ENCODE measurements around the gene AUTS2.

The AUTS2 gene

DNA sequence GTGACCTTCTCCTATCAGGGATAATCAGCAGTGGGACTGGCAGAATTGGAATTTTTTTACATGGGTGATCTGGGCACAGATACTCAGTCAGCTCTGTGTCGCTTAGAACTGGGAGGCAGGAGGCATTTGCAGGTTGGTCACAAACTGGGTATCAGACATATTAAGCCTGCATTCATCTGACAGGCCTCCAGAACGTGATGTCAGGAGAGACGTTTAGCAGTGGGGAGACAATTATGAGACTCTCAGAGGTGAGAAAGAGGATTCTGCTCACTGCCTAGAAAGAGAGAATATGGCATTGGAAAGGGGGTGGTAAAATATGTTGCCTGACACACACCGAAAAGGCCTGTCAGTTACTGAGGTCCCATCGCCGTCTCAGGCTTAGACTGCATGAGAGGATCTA lies 816.1 kb downstream of the AUTS2 start:
- no peak for DNase-seq (ENCODE audit: low read depth in 3 of 3)

DNA sequence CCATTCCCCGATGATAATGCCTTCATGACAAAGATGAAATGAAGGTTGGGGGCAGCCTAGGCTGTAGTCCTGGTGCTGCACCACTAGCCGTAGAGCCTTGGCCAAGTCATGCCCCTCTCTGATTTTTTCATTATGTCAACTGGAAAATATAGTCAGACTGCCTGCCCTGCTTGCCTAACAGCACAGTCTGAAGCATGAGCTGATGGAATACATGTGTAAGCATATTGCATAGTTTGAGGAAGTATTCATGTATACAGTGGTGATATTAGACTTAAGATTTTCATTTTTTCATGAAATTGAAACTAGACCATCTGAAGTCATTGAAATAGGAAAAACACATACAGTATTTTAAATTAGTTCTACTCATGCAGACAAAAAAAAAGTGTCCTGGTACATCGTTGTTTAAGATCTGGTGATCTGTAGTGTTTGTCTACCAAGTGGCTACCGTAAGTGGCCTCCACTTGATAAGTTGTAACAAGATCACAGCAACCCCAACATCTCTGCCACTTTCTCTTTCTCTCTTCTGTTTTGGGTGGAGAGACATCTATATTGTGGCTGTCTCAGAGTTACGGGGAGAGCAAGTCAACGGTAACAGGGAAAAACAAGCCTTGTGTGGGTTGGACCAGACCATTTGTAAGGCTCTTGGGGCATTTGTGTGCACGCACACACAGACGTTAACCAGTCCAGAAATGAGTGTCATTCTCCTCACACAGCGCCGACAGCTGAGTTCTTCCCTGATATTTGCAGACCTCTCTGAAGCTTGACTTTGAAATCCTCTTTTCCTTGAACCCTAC lies 817.1 kb downstream of the AUTS2 start:
- DNase-seq (ENCODE audit: low read depth in 3 of 3) = no peak

DNA sequence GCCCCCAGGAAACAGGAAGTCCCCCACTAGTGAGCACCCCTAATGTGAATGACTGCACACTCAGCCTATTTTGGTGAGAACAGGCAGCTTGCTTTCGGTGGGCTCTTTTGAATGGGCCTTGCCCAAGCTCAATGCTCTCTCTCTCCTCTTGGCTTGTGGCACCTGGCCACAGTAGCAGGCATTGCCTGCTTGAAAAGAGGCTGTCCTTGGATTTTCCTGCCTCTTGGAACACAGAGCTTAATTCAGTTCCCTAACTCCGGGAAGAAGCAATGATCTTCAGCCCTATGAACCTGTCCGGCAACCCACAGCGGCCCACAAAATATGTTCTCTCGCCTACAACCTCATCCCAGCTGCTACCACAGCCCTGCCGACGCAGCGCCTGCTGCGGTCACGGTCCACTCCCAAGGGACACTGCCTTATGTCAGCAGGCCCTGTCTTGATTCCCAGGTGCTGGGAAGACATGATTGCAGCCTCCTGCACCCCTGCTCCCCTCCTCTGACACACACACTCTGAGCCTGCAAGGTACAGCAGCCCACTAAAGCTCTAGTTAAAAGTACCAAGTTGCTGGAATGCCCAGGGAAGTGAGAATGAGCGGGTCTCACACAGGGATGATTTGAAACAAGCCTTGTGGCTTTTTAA lies 818.2 kb downstream of the AUTS2 start:
- no peak for DNase-seq (ENCODE audit: low read depth in 3 of 3)

DNA sequence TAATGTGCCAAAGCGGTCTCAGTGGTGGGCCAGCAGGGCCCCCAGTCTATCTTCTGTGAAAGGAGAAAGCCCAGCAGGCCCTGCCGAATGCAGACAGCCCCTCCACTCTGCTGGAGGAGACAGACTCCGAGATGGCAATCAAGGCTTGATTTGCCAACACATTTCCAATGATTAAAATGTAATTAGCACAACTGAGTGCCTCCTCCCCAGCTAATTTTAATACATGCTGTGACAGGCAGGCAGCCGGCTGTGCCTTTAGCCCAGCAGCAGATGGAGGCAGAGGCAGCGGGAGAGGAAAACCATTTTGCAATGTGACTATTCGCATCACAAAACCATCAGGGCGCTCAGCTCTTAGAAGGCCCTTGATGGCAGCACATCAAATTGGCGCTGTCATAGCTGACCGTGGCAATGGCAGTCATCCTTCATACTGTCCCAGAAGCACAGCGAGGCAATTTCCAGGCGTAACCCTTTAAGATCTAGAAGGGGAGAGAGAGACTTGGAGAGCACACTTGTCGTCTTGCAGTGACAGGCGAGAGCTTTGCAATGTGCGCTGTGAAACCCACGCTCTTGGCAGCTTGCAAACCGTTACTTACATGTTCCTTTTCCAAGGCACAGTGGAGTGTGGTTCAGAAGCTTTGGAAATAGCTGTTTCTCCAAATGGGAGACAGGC lies 818.8 kb downstream of the AUTS2 start:
- DNase-seq (ENCODE audit: low read depth in 3 of 3) = no peak

DNA sequence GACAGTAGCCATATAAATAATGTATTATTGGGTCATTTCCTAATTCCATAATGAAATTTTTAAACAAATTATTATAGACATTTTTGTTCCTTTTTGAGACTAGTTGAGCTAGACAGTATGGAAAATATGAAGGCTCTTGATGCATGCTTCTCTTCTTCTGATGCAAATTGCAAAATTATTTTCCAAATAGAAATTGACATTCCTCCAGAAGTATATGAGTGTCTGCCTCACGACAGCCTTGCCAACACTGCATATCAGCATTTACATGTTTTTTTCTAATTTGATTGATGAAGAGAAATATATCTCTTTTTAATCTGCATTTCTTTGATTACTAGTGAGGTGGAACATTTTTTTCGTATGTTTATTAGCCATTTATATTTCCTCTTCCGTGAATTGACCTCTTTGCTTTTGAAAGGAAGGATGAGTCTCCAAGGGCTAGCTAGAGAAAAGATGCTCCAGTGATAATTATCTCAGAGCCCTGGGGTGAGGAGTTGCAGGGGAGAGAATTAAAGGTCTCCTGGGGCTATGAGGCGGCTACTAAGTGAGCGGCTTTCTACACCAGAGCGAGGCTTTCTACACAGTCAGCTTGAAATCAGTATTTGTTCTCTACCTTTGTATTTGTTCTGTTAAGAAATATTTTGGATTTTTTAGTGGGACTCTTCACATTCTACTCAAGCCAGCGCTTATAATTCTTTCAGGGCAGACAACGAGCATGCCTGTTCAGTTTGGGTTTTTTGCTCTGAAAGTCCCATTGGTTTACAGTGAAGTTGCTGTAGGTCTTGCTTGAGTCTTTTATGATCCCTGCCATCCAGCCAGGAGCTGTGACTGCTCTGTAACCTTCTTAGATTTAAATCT lies 821.5 kb downstream of the AUTS2 start:
- no peak for DNase-seq (ENCODE audit: low read depth in 3 of 3)

DNA sequence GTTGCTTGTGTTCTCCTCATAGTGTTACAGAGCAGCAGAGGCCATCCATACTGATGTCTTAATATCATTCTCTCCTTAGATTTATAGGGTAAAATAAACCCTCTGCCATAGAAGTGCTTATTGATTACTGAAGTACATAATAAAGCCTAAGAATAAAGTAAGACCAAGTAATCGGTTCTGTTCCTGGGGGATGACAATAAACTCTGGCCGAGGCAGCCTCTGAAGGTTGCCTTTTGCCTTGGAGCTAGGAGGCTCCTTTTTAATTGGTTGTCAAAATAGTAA lies 822.0 kb downstream of the AUTS2 start:
- no peak for DNase-seq (ENCODE audit: low read depth in 3 of 3)

DNA sequence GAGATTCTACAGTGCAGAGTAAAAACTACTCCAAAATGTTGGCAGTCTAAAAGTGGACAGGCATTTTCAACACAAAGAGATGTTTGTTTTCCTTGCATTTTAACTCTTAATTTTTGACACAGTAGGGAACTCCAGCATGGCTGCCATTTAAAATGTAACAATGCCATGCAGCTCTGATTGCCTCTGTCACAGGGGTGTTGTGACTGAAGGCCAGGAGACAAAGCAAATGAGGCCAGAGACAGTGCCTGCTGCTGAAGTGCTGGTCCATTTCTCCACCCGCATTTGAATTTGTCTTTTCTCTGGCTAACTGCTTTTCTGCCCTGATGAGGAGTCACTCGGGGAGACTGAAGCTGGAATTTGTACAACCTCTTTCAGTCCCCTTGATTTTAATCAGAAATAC lies 823.0 kb downstream of the AUTS2 start:
- DNase-seq (ENCODE audit: low read depth in 3 of 3) = no peak

DNA sequence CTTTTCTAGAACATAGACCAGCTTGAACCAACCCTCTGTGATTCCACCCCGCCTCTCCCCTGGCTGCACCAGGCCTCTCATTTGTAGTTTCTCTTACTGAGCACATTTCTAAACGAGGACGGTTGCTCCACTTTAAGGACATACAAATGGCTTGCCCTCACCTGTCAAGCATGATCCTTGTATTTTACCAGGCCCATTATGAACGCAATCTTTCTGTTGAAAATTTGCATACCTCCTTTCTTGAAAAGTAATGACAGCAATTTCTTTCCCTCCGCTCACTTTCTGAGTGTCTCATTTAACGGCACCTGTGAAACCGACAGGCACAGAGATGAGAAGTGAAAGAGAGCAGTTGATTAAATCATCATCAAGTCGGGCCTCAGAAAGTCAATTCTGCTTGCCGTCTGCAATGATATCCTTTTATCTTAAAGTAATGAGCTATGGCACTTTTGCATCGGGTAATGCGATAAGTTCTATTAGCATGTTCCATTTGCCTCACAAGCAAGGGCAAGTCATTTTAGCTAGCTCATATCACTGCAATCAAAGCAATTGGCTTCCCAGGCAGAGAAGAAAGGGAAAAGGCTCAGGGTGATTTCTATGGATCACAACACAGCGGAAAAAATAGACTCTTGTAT lies 828.1 kb downstream of the AUTS2 start:
- no peak for DNase-seq (ENCODE audit: low read depth in 3 of 3)

DNA sequence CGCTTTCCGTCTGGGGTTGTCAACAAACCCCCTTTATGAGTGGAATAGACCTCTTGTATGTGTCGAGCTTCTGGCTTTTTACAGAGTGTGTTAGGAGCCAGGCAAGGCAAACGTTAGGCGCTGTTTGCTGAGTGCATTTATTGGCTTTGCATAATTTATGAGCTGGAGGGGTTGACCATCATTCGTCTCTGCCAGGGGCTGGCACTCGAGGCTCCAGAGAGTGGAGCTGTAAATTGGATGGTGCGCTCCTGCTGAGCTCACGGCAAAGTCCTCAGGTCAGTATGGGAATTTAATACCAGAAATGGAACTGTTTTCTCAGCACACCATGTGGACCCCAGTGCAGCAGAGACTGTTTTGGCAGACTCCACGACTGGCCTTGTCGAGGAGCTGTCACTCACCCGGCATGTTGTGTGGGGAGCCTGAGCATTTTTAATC lies 834.3 kb downstream of the AUTS2 start:
- no peak for DNase-seq (ENCODE audit: low read depth in 3 of 3)

DNA sequence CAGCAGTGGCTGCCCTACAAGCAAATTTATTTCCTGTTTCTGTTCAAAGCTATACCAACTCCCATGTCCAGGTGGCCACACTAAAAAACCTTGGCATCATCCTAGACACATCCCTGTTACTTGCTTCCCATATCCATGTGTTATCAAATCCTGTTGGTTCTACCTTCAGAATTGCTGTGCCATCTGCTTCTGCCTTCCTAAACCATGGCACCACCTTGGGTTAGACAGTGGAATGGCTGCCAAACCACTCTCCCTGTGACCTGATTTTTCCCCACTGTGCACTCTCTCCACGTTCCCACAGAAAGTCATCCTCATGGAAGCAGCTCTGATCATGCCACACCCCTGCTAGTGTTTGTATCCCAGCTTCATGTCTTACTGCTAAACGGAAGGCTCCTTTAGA lies 836.1 kb downstream of the AUTS2 start:
- DNase-seq (ENCODE audit: low read depth in 3 of 3) = no peak

DNA sequence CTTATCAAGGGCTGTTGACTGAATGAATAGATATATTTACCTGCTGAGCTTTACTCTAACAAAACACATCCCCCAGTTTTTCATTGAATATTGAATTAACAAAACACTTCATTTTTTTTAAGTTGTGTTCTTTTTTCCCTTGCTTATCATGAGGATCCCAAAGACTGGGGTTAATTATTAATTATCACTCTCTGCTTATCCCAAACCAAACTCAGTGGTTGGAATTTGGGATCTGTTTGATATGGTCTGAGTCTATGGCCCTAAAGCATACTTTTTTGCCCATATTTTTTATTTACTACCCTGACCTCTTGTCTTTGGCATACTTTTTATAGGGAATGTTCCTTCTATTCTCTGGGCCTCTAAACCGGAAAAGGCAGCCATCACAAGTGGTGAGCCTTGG lies 836.5 kb downstream of the AUTS2 start:
- DNase-seq (ENCODE audit: low read depth in 3 of 3) = no peak

DNA sequence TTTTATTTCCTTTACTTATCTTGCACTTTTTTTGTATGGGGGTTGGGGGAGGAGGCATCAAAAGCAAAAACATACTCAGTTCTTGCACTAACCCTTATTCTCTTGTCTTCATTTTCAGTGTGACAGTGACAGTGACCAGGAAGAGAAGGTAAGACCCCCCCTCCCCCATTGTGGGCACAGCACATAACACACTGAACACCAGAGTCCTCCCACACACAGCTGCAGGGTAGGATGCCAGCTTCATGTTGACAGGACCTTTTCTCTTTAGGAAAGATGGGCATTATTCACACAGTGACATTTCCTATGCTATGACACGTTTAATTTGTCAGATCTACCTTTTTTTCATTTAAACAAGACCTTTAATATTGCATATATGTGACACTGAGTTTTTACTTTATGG lies 837.4 kb downstream of the AUTS2 start:
- no peak for DNase-seq (ENCODE audit: low read depth in 3 of 3)

DNA sequence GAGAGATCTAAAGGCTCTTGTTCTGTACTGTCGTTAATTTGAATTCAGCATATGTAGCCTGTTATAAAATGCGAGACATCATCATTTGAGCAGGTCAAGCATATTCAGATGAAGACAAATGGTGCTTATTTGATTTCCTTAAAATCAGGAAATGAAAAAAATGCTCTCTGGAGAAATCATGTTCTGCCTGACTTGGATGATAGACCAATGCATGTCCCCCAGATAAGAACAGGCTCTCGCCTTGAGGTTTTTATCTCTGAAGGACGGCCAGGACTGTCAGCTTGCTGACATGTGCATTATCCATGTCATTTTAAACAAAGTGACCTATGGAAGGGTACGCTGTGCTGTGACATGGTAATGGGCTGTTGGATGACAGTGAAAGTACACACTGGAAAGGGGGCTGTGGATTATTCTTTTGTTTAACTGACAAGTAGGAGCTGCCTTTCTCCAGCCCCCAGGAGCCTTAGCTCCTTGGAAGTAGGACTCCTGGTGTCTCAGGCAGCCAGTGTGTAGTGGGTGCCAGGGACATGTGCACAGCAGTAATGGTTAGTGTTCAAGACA lies 838.6 kb downstream of the AUTS2 start:
- no peak for DNase-seq (ENCODE audit: low read depth in 3 of 3)

DNA sequence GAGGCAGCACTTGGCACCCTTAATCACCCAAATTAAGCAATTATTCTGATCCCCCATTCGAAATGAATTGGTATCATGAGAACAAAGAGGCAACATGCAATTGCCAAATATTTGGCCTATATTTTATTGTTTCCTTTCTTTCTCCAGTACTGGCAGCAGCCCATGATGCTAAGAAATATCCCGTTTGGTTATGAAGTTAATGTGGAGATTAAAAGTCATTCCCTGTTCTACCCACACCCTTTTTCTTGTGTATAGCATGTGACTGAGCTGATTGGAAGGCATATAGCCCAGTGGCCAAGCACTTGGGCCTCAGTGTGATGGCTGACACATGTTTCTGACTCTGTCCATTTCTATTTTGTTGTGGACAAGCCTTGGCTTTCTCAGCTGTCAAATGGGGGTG lies 841.4 kb downstream of the AUTS2 start:
- no peak for DNase-seq (ENCODE audit: low read depth in 3 of 3)

DNA sequence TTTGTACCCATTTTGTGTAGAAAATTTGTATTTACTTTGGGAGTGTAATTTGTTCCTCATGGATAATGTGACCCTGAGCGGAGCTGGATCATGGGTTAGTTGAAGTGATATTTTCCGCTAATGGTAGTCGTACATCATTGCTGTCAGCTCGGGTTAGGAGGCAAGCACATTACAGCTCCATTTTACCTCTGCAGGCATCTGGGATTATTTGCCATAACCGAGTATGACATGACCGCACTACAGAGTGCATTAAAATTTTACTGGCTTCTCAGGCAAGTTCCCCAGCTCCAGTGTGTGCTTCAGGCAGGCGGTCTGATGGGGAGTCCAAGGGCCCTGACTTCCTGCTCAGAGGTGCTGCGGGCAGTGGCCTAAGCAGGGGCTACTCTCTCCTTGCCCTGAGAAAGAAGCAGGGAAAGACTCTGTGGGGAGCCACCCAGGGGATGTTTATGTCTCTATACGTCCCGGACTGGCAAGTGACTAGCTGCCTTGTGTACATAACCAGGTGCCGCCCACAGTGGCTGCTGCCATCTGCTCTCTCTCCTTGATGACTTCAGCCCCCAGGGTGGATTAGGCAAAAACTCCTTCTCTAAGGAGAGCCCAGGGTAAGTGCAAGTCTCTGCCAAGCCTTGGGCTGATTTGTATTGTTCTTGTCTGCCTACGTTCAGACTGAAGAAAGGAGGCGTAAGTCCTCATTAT lies 848.3 kb downstream of the AUTS2 start:
- DNase-seq (ENCODE audit: low read depth in 3 of 3) = no peak

DNA sequence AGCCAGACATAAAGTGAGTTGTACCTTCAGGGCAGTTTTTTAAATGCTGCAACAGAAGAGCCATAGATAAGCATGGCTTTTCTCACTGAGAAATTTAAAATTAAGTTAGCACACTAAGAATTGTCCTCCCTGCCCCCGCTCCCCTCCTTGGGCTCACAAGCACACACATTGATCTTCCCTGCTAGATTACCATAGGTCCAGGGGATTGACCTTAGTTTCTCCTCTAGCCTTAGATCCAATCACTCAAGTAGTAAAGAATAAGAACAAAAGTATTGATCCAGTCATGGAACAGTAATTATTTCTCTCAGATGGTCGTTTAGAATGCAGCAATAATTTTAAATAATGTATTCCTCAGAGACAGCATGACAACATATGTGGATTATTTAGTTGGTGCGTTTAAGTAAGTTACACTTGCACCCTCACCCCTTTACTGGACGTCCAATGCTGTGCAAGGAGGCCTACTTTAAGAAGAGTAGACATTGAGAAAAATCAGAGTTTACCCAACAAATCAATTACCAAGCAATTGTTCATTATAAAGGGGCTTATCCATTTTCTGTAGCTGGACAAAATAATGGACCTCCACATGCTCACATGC lies 850.1 kb downstream of the AUTS2 start:
- no peak for DNase-seq (ENCODE audit: low read depth in 3 of 3)

DNA sequence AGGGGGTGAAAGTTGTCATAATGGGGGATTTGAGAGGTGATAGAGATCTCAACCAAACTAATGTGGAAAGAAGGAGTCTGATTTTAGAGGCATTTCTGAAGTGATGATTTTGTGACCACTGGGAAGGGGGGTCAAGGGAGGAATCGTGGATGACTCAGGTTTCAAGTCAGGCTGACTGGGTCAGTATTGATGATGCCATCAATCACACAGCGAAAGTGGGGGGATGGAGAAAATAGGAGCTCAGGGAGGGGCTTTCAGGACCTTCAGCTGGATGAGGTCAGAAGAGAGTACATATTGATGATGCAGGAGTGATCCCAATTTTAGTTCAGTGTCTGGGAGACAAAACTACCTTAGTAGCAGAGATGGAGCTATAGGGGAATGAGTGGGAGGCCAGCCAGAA lies 852.5 kb downstream of the AUTS2 start:
- no peak for DNase-seq (ENCODE audit: low read depth in 3 of 3)

DNA sequence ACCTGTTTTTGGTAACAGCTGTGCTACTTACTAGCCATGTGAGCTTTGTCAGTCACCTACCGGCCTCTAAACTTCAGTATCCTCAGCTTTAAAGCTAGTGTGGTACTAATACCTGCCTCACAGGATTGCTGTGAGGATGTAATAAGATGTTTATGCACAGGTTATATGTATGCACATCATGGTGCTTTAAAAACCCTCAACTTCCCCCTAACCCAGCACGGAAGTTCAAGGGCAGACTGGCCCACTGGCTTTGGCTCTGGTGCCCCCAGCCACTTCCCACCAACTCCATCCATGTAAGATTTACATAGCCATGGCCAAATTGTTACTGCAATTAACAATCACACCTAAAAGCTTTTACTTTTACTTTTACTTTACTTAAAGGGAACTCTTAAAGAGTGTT lies 857.6 kb downstream of the AUTS2 start:
- DNase-seq (ENCODE audit: low read depth in 3 of 3) = no peak

DNA sequence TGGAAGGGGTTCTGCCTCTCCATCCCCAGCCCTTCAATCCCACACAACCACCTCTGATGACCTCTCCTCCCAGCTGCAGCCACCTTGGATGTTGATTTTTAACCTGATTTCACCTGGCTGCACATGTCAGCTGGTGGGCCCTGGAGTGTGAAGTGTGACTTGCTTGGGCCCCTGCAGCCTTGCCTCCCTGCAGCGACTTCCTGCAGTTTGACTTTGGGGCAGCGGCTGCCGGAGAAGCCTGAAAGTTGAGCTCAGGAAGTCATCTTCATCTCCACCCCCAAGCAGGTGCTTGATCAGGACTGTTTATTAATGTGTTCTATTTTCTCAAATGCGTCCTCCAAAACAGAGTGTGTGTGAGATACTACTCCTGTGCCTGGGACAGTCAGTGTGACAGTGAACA lies 858.4 kb downstream of the AUTS2 start:
- no peak for DNase-seq (ENCODE audit: low read depth in 3 of 3)

DNA sequence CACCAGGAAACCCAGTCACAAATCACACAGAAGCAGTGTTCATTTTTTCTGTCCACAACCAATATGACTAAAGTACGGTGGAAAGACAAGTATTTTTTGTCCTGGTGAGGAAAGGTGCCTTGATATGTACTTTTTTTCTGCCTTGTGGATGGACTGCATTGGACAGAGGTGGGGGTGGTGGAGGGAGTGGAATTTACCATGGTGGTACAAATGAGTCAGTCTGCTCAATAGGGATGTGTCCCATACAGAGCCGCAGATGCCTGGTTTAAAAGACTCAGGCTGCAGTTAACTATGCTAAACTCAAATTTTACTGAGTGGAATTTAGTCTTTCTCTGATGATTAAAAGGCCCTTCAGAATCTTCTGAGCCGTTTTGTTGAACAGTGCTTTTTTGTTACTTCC lies 859.2 kb downstream of the AUTS2 start:
- DNase-seq (ENCODE audit: low read depth in 3 of 3) = no peak
